Measurements from ENCODE around the gene LY6G6D.

Gene LY6G6D

GRCh38 chr6:31737315-31737990 is 22.3 kb downstream of the LY6G6D start:
- FAIRE-seq (no peak), DNase-seq (ENCODE audit: insufficient read length, low spot score) (no peak)
- no peak for TF ChIP-seq TAF1 (IDR thresholded peaks at IDR 0.05; ENCODE audit: low read depth, low read length)
- no peak for TF ChIP-seq POLR2AphosphoS5 (IDR thresholded peaks at IDR 0.05; ENCODE audit: low read depth, low read length)

- TF ChIP-seq PAX5 (IDR thresholded peaks at IDR 0.05; ENCODE audit: insufficient read depth, low read length, severe bottlenecking) (no peak), POLR2A (IDR thresholded peaks at IDR 0.05; ENCODE audit: low read depth, low read length) (peak; percentile 25), POLR2AphosphoS5 (IDR thresholded peaks at IDR 0.05; ENCODE audit: low read depth, low read length) (peak; percentile 20; the same call in 1 of the 2 replicates), SPI1 (IDR thresholded peaks at IDR 0.05; ENCODE audit: low read depth, low read length) (peak; percentile 75), POU2F2 (IDR thresholded peaks at IDR 0.05; ENCODE audit: low read depth, low read length) (no peak), TAF1 (IDR thresholded peaks at IDR 0.05; ENCODE audit: low read depth, low read length) (no peak)
- no peak for DNase-seq (ENCODE audit: insufficient read length, low spot score)
- peak; percentile 63 for FAIRE-seq
Observed at GRCh38 chr6:31737991-31738979, 23.1 kb downstream of the LY6G6D start.

GRCh38 chr6:31739639-31740396 is 24.7 kb downstream of the LY6G6D start, which contains the start of gene MSH5:
MSH5 (plus strand) TSS chr6:31740005; CDS start chr6:31740467, 462 bp downstream.
- TF ChIP-seq SPI1 (IDR thresholded peaks at IDR 0.05; ENCODE audit: low read depth, low read length) (no peak), TAF1 (IDR thresholded peaks at IDR 0.05; ENCODE audit: low read depth, low read length) (peak; percentile 45), POLR2AphosphoS5 (IDR thresholded peaks at IDR 0.05; ENCODE audit: low read depth, low read length) (0 out of 2 replicates have a peak, but pooled peaks have one; percentile 26), POU2F2 (IDR thresholded peaks at IDR 0.05; ENCODE audit: low read depth, low read length) (peak; percentile 37; the same call in 1 of the 2 replicates), POLR2A (IDR thresholded peaks at IDR 0.05; ENCODE audit: low read depth, low read length) (peak; percentile 70; the same call in 1 of the 2 replicates), PAX5 (IDR thresholded peaks at IDR 0.05; ENCODE audit: insufficient read depth, low read length, severe bottlenecking) (no peak)
- peak; percentile 90 for DNase-seq (ENCODE audit: insufficient read length, low spot score)
- peak; percentile 94 for FAIRE-seq

GRCh38 chr6:31740397-31741223 is 25.5 kb downstream of the LY6G6D start:
- no peak for TF ChIP-seq POLR2A (IDR thresholded peaks at IDR 0.05; ENCODE audit: low read depth, low read length)
- TF ChIP-seq POU2F2 (IDR thresholded peaks at IDR 0.05; ENCODE audit: low read depth, low read length), result no peak
- TF ChIP-seq PAX5 (IDR thresholded peaks at IDR 0.05; ENCODE audit: insufficient read depth, low read length, severe bottlenecking), result no peak
- TF ChIP-seq SPI1 (IDR thresholded peaks at IDR 0.05; ENCODE audit: low read depth, low read length), result no peak
- TF ChIP-seq TAF1 (IDR thresholded peaks at IDR 0.05; ENCODE audit: low read depth, low read length), result no peak
- no peak for TF ChIP-seq POLR2AphosphoS5 (IDR thresholded peaks at IDR 0.05; ENCODE audit: low read depth, low read length)
- no peak for FAIRE-seq
- DNase-seq (ENCODE audit: insufficient read length, low spot score), result no peak

- FAIRE-seq (no peak), DNase-seq (ENCODE audit: insufficient read length, low spot score) (no peak)
Observed at GRCh38 chr6:31741815-31742214, 26.7 kb downstream of the LY6G6D start.

GRCh38 chr6:31742894-31743293 is 27.7 kb downstream of the LY6G6D start:
- TF ChIP-seq TAF1 (IDR thresholded peaks at IDR 0.05; ENCODE audit: low read depth, low read length) (no peak), POLR2AphosphoS5 (IDR thresholded peaks at IDR 0.05; ENCODE audit: low read depth, low read length) (no peak), POU2F2 (IDR thresholded peaks at IDR 0.05; ENCODE audit: low read depth, low read length) (no peak), PAX5 (IDR thresholded peaks at IDR 0.05; ENCODE audit: insufficient read depth, low read length, severe bottlenecking) (no peak), SPI1 (IDR thresholded peaks at IDR 0.05; ENCODE audit: low read depth, low read length) (no peak), POLR2A (IDR thresholded peaks at IDR 0.05; ENCODE audit: low read depth, low read length) (no peak)
- DNase-seq (ENCODE audit: insufficient read length, low spot score) (no peak), FAIRE-seq (no peak)

More at GRCh38 chr6:31741815-31742214, 26.7 kb downstream of the LY6G6D start:
- TF ChIP-seq TAF1 (IDR thresholded peaks at IDR 0.05; ENCODE audit: low read depth, low read length) (no peak), POU2F2 (IDR thresholded peaks at IDR 0.05; ENCODE audit: low read depth, low read length) (no peak), POLR2A (IDR thresholded peaks at IDR 0.05; ENCODE audit: low read depth, low read length) (no peak), POLR2AphosphoS5 (IDR thresholded peaks at IDR 0.05; ENCODE audit: low read depth, low read length) (no peak), SPI1 (IDR thresholded peaks at IDR 0.05; ENCODE audit: low read depth, low read length) (no peak)

GRCh38 chr6:31744422-31744821 is 29.3 kb downstream of the LY6G6D start:
- no peak for DNase-seq (ENCODE audit: insufficient read length, low spot score)
- TF ChIP-seq POLR2AphosphoS5 (IDR thresholded peaks at IDR 0.05; ENCODE audit: low read depth, low read length) (no peak), POU2F2 (IDR thresholded peaks at IDR 0.05; ENCODE audit: low read depth, low read length) (no peak), TAF1 (IDR thresholded peaks at IDR 0.05; ENCODE audit: low read depth, low read length) (no peak), PAX5 (IDR thresholded peaks at IDR 0.05; ENCODE audit: insufficient read depth, low read length, severe bottlenecking) (no peak), SPI1 (IDR thresholded peaks at IDR 0.05; ENCODE audit: low read depth, low read length) (no peak), POLR2A (IDR thresholded peaks at IDR 0.05; ENCODE audit: low read depth, low read length) (no peak)
- FAIRE-seq, result no peak
